GM19238 (cell line): ENCODE results near the gene CNN2.
"Not testable (repeated sequence)": the region's sequence is repeated elsewhere in the genome, so short reads cannot be mapped to it uniquely, and the experiment has no call there.

Experiments used
- DNase-seq: peaks from one replicate; pipeline ENCODE4 v3.0.0; 2011; ENCODE audit warnings: low spot score; ENCODE audit not compliant: insufficient read length

CNN2 gene

DNA sequence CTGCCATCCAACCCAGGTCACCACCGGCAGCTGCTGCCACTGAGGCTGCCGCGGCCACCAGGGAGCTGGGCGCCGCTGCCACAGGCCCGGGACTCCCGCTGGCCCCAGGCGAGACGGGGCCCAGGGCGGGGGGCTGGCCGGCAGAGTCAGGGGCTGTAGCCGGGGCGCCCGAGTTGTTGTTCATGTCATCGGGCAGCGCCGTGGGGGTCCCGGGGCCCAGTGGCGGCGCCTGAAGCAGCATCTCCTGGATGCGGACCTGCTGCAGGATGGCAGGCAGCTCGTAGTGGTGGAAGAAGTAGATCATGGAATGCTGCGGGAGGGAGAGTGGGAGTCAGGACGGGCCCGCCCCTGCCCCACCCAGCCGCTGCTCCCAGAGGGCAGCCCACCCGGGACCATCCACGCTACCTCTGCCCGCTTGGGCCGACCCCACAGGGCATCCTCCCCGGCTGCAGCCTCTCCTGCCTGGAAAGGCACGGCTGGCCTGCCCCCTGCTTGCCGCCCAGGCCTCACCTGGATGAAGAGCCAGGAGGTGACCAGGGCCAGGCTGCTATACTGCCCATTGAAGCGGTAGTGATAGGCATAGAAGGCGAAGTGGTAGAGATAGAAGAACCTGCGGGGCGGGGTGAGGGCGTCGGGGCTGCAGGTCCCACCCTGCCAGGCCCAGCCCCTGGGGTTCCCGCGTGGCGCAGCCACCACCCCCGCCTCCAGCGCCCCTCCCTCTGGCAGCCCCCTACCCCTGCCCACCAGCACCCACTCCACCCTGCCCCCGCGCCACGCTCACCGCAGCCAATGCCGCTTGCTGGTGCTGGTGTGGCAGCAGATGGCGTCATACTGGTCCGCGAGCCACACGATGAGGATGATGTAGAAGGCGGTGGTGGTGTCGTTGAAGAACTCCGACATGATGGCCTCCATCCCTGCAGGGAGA, 15.6 kb upstream of the CNN2 start:
- DNase-seq: no peak

DNA sequence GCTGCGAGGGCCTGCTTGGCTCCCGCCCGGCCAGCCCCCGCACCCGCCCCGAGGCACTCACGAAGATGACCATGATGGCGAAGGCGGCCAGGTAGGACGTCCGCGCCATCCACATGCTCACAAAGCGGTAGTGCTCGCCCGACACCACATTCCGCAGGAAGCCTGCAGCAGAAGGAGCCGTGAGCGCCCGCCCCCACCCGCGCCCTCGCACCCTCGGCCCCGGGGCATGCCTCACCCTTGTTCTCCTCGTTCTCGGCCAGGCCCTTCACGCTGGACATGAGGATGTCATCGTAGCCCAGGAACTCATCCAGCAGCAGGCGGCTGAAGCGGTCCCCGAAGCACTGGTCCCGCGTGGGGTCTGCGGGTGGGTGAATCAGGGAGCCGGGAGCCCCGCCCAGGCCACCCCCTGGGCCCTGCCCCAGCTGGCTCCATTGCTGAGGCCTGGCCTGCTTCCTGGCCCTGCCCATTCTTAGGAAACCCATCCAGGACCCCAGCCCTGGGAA, 14.5 kb upstream of the CNN2 start:
- no peak for DNase-seq

DNA sequence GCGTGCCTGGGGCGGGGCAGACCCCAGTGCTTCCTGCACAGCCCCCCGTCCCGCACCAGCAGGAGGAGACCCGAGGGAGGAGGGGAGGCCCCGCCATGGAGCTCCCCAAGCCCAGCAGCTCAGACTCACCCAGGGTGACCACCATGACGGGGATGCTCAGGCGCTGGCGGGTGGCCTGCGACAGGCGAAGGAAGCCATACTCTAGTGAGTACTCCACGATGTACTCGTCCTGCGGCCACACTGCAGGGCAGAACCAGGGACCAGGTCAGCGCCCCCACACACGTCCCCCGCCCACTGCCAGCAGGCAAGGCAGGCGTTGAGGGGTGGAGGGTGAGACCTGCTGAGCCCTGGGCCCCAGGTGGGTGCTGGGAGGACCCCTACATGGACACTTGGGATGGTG, 14.1 kb upstream of the CNN2 start:
- no peak for DNase-seq

DNA sequence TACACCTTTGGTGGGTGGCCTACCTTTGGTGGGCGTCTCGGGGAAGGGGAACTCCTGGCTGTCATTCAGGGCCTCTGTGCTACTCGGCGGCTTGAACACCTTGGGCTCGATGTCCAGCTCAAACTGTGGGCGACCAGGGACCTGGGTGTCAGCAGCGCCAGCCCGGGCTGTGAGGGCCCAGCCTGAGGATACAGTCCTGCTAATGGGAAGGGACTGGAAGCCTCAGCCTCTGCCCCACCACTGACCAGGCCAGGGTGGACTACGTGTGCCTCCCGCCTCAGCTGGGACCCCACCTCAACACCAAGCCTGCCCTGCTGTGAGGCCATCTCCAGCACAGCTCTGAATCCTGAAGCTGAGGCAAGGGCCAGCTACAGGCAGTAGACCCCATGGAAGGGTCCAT, 13.2 kb upstream of the CNN2 start:
- DNase-seq: no peak

DNA sequence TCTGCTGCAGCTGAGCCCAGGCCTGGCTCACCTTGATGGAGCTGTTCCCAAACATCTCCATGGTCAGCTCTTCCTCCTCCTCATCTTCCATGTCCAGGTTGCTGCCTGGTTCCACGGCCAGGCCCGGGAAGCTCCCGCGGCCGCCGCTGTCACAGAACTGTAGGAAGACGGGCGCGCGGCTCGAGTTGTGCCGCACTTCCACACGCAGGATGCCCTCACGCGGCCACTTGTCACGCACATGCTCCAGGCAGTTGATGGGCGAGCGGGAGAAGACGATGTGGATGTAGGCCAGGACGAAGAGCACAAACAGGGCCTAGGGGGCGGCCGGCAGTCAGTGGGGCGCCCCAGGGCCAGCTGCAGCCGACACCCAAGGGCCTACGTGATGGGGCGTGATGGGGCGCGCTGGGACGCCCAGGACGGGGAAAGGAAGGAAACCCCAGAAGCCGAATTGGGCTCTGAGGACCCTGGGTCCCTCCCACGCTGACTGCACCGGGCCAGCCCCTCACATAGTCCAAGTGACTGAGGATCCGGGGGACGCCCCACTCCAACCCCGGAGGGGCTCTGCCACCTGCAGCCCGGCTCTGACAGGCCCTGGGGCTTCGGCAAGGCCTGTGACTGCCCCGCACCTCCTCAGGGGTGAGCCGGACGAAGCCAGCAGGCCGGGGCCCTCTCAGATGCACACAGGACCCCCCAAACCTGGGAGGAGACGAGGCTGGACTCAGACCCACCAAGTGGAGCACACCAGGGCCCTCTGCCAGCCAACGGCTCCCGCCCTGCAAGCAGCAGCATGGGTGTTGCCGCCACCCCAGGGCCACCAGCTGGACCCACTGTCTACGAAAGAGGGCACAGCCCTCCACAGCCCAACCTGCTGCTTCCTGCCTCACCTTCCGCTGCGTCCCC, 12.0 kb upstream of the CNN2 start:
- no peak for DNase-seq

DNA sequence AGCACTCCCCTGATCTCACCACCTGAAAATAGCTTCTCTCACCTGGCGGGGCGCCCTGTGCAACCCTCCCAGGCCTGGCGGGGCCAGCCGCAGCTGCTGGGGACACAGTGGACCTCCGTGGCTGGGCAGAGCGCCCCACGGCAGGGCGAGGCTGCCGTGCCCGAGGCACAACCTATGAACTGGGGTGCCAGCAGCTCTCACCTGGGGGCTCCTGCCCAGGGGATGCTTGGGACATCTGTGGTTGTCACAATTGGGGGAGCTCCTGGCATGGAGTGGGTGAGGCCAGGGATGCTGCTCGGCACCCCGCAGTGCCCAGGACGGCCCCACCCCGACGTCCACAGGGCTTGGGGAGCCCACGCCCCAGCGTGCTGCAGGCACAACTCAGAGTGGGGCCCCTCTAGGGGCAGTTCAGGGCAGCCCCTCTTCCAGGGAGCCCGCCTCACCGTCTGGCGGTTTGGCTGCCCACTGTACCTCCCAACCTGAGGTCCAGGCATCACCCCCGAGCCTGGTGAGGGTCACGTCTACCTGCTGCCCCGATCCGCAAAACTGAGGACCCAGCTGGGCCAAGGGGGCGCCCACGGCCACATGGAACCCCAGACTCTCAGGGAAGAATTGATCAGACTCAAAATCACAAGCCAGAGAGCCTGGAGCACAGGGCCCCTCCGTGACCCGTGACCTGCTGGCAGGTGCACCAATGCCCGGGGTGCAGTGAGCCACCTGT, 11.2 kb upstream of the CNN2 start:
- no peak for DNase-seq

GRCh38 chr19:1015782-1016646, 10.4 kb upstream of the CNN2 start:
- no peak for DNase-seq

- no peak for DNase-seq
These were observed 9.7 kb upstream of the CNN2 start for GRCh38 chr19:1016647-1017114.

DNA sequence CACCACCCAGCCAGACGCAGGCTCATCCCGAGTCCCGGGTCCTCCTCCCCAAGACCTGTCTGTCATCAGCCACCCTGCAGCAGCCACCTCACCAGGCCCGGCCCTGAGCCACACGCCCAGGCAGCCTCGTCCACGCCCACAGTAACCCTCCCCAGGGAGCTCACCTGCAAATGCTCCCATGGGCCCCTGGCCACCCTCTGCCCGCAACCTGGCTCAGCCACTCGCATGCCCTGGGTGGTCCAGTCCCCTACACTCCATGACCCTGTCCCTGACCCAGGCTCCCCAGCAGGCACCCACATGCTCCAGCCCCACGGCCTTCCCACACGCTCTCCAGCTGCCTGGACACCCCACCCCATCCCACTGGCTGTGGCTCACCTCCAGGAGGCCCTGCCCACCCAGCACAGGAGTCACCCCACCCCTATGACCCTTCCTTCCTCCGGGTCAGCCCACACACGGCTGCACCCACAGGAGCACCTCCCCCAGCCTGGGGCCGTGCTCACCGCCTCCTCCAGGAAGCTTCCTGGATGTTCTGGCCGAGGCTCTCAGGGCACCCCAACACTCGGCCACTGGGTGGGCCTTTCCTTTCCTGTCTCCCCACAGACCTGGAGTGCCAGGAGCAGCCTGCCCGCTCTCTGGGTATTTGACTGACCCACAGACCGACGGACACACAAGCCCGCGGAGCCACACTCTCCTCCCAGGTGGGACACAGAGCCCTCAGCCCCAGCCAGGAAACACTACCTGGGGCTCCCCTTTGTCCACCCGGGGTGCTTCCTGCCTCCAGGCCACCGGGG, 9.1 kb upstream of the CNN2 start:
- no peak for DNase-seq

DNA sequence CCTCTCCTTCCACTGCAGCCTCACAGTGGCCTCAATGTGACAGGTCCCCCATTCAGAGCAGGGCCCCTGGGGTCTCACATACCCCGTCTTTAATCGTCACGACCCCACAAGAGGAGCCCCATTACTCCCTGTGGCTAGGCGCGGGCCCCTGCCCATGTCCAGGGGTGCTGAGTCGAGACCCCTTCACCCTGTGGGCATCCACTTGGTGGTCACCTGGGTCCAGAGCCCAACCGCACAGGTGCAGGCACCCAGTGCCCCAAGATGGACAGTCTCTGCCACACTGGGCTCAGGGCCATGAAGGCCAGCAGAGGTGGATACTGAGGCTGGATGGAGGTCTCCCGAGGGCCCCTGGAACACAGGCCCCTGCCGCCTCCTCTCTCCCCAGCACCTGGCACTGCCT, 8.5 kb upstream of the CNN2 start:
- no peak for DNase-seq

- DNase-seq: no peak
These were observed 8.0 kb upstream of the CNN2 start for GRCh38 chr19:1018393-1018792.

- no peak for DNase-seq
These were observed 7.3 kb upstream of the CNN2 start for GRCh38 chr19:1018932-1019615.

DNA sequence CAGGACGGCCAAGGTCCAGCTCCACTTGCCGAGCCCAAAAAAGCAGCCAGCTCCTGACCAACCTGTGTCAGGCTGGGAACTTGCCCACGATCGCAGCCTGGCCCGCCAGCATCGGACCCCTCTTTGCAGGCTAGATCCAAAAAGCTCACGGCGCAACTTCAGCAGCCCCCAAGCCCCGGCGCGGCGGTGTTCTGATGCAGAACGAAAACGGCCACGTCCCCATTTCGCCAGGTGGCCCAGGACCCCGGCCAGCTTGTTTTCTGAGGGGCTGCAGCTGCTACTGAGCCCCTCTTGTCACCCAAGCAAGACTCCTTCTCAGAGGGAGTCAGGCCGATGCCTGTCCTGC, 6.8 kb upstream of the CNN2 start:
- no peak for DNase-seq

DNA sequence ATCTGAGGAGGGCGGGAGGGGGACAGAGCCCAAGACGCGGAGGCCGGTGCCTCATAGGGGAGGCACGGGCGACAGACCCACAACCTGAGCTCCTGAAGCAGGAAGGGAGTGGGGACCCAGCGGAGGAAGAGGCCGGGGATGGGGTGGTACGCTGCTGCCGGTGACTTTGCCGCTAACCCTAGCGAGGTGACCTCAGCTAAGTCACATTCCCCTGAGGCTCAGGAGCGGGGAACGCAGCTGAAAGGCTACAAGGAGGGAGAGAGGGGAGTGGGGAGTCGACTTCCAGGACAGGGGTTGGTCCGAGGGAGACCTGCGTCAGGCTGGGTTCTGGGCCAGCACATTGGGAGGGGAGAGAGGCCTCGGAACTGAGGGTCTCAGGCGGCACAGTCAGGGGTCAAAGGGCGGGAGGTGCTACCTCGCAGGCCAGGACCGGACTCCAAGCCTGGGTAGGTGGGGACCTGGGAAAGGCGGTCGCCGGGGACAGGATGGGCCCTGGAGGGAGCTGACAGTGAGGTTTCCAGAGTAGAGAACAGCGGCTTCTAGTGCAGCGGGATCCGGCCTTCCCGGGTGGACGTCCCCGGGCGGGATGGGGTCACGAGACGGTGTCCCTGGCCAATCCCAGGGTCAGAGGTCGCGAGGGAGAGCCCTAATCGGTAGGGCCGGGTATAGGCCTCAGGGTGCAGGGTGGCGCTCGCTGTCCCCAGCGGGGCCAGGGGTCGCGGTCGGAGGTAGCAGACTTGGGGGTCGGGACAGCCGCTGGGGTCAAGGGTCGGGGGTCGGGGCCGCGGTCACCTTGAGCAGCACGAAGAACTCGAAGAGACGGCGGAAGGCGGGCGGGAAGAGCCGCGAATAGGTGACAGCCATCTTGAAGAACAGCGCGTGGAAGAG, 6.2 kb upstream of the CNN2 start:
- no peak for DNase-seq

DNA sequence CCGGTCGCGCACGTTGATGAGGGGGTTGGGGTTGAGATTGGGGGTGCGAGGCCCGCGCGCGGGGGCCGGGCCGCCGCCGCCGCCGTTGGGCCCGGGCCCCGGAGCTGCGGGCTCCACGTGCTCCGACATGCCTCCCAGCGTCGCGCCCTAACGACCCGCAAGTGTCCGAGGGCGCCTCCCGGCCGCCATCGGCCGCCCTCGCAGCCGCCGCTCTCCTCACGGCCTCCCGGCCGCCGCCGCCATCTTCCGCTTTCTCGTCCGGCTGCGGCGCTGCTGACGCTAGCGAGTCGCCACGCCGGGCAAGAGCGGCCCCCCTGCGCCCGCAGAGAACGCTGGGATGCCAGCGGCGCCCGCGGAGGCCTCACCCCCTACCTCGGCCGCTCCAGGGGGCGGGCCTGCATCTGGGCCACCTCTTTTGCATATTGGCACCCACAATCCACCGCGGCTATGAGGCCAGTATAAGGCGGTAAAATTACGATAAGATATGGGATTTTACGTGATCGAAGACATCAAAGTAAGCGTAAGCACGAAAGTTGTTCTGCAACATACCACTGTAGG, 5.5 kb upstream of the CNN2 start, which contains the start of gene TMEM259:
TSS of gene TMEM259 (minus strand) at position 256 of the 558 bp plus-strand sequence. CDS start at position 129, 127 bp downstream.
- peak; percentile 99 for DNase-seq

GRCh38 chr19:1023883-1024188, 2.6 kb upstream of the CNN2 start:
- DNase-seq: not testable (repeated sequence)

DNA sequence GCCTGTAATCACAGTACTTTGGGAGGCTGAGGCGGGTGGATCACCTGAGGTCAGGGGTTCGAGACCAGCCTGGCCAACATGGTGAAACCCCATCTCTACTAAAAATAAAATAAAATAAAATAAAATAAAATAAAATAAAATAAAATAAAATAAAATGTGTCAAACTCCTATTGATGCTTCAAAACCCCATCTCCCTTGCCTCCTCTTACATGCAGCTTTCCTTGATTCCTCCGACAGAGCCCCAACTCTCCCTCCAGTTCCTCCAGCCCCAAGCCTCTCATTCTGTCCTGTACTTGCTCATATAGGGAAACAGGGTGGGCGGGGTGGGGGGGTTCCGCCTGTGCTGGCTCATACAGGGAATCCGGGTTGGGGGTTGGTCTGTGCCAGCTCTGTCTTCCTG, 1.3 kb upstream of the CNN2 start:
- DNase-seq: not testable (repeated sequence)
